SIG-M5 treated with dmso at 0.1 percent for 504 hours (cell line): ENCODE data around the gene BICD2.

Source experiments
- DNase-seq: peaks from one replicate; lab custom pipeline; 2025; ENCODE audit not compliant: unreplicated experiment; lab: John Stamatoyannopoulos, UW

The BICD2 gene

GRCh38 chr9:92716557-92716956 lies 48.1 kb downstream of the BICD2 start:
- peak; percentile 12 for DNase-seq

- no peak for DNase-seq
Observed at GRCh38 chr9:92715488-92716231, 49.0 kb downstream of the BICD2 start.

DNA sequence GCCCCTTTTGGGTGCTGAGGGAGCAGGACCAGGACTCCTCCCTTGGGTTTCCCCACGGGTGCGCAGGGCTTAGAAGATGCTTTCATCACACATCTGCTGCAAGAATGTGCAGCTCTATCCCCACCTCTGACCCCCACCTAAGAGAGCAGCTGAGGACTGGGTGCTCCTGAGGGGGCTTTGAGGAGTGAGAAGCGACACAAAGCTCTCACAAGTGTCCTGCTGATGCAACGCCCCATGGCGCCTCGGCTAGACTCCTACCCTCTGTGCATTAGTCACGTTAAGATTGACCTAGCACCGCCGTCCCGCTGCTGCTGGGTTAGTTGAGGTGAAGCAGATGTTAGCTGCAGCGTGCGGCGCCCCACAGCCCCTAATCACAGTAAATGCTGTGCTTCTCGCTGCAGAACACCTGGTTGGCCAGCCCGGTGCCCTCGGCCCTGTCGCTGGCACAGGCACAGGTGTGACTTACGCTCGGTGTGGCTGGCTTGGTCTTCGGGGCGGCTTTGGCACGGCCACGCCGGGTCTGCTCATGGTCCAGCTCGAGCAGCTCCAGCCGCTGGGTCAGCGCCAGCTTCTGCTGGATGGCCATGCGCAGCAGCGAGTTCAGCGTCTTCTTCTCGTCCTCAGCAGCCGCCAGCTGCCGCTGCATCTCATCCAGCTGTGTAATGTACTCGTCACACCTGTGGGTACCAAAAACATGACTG lies 49.7 kb downstream of the BICD2 start:
- no peak for DNase-seq

DNA sequence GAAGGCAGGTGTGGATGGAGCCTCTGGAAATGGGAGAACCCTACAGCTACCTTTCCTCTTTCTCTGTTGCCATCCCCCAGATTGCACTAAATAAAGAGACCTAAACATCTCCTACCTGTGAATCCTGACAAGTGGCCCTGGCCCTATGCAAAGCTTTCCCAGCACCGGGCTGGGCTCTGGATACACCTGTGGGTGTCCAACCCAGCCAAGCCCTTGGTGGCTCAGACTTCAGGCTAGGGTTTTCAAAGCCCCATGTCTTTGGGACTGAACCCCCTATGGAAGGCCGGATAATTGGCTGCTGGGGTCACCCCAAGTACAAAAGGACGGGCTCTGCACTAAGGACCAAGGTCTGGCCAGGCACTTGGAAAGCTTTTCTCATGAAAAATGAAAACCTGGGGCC lies 50.6 kb downstream of the BICD2 start:
- DNase-seq: no peak

DNA sequence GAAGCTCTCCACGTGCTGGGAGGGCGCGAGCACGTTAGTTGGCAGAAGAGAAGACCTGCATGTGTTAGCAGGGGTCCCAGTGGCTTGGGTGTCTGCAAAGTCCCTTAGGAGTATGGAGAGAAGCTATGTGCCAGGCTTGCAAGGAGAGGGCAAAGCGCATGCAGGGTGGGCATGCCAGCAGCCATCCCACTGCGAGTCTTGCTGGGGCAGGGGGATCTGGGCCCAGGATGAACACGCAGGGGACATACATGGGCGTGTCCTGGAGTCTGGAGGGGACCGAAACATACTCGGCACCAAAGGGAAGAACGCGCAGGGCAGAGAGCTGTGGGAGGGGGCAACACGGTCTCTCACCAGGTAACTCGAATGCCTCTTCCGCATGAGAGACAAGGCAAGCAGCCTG lies 51.1 kb downstream of the BICD2 start:
- DNase-seq: no peak

GRCh38 chr9:92712767-92713166 lies 51.9 kb downstream of the BICD2 start:
- no peak for DNase-seq

GRCh38 chr9:92711844-92712243 lies 52.8 kb downstream of the BICD2 start:
- DNase-seq: no peak

DNA sequence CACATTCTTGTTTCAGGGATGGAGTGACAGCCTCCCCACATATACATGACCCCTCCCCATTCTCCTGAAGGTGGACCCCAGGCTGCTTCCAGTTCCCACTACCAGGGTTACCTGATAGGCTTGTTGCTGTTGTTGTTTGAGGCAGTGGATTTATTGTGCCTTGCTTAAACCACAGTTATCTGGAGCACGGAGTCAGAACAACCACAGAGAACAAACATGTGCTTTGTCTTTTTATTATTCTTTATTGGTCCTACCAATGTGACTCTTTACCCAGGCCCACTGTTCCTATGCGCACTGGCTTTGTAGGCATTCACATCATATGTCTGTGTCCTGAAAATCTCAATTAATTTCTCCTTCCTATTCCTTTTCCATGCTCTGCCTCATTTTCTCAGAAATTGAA lies 53.5 kb downstream of the BICD2 start:
- no peak for DNase-seq

GRCh38 chr9:92710368-92710767 lies 54.3 kb downstream of the BICD2 start:
- no peak for DNase-seq

DNA sequence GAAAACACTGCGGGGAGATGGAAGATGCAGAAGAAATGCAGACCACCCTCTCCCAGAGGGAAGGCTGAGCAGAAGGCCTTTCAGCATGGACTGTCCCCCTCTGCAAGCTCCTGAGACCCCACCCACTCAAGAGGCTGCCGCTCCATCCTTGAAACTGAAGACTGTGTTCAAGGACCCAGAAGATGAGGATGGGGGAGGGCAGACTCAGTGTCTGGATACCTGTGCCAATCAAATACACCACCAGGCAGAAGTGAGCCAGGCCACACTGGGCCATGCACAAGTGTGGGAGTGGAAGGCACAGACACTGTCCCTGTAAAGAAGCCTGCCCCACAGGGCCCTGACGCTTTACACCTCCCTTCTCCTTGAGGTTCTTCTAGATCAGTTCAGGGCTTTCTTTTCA lies 54.7 kb downstream of the BICD2 start:
- DNase-seq: no peak

- DNase-seq: no peak
Observed at GRCh38 chr9:92709240-92709639, 55.4 kb downstream of the BICD2 start.

DNA sequence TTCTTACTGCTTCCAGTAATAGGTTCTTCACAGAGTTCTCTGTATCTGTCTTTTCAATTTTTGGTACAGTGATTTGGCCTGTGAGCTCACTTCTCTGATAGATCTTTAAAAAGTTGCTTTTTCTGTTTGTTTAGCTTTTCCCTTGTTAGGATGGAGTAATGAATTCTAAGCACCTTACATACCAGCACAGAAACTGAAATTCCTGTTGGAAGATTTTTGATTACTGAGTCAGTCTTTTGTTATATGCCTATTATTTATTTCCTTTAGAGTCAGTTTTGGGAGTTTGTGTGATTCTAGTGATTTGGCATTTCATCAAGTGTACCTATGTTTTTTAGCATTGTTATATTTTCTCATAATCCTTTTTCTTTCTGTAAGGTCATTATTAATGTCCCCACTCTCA lies 57.1 kb downstream of the BICD2 start:
- DNase-seq: no peak

DNA sequence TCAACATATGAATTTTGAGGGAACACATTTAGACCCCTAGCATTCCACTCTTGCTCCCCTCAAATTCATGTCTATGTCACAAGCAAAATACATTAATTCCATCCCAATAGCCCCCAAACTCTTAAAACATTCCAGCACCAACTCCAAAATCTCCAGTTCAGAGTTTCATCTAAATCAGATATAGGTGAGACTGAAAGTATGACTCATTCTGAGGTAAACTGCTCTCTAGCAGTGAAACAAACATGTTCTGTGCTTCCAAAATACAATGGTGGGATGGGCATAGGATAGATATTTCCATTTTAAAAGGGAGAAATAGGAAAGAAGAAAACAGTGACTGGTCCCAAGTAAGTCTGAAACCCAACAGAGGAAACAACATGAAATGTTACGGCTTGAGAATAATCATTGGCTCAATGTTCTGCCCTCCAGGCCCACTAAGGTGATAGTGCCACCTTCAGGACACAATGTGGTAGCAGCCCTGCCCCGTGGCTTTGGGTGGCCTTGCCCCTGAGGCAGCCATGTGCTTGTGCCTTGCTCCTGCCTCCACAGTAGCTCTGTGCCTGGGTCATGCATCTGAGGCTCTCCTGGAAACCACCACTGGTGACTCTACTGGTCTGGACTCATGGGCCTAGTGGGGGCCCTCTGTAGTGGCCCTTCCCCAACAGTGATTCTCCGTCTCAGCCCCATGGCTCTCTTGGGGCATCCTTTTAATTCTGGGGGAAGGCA lies 58.3 kb downstream of the BICD2 start:
- DNase-seq: peak; percentile 49

DNA sequence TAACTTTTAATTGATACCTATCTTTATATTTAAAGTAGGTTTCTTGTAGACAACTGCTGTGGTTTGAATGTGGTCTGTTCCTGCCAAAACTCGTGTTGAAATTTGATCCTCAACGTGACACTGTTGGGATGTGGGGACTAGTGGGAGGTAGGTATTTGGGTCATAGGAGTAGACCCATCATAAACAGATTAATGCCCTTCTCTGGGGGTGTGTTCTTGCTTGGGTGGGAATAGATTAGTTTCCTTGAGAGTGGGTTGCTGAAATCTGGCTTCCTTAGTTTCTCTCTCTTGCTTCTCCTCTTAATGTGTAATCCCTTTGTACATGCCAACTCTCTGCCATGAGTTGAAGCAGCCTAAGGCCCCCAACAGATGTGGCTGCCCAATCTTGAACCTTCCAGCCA lies 60.1 kb downstream of the BICD2 start:
- DNase-seq: no peak

DNA sequence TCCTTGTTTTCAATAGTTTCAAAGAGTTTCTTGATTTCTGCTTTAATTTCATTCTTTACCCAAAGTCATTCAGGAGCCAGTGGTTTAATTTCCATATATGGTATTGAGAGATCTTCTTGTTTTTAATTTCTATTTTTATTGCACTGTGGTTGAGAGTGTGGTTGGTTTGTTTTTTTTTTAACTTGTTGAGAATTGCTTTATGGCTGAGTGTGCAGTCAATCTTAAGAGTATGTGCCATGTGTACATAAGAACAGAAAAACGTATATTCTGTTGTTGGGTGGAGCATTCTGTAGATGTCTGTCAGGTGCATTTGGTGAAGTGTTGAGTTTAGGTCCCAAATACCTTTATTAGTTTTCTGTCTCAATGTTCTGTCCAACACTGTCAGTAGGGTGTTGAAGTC lies 68.0 kb downstream of the BICD2 start:
- DNase-seq: no peak

DNA sequence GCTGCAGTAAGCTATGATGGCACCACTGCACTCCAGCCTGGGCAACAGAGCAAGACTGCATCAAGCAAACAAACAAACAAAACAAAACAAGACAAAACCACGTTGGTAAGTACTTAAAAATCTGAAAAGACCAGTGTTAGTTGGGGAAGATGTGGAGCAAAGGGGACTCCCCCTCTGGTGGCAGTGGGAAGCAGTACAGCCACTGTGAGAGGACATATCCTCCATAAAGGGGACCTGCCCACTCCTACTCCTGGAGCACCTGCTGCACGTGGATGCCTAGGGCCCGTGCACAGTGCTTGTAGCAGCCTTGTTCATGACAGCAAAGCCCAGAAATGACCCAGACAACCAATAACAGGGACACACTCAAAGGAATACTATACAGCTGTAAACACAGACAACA lies 77.7 kb downstream of the BICD2 start:
- DNase-seq: peak; percentile 34

- DNase-seq: no peak
Observed at GRCh38 chr9:92685022-92685421, 79.6 kb downstream of the BICD2 start.

DNA sequence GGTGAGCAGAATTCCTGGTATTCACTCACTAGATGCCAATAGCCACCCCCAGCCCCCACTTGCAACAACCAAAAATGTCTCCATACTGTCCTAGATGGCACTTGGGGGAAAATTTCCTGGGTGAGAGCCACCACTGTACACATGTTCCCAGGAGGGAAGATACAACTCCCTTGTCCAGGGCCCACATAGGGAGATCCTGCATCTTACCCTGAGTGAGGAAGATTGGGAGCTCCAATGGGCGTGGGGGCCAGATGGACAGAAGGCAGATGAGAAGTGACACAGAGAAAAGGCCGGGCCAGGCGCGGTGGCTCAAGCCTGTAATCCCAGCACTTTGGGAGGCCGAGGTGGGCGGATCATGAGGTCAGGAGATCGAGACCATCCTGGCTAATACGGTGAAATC lies 82.4 kb downstream of the BICD2 start:
- no peak for DNase-seq

GRCh38 chr9:92680166-92681119 lies 84.2 kb downstream of the BICD2 start:
- no peak for DNase-seq

DNA sequence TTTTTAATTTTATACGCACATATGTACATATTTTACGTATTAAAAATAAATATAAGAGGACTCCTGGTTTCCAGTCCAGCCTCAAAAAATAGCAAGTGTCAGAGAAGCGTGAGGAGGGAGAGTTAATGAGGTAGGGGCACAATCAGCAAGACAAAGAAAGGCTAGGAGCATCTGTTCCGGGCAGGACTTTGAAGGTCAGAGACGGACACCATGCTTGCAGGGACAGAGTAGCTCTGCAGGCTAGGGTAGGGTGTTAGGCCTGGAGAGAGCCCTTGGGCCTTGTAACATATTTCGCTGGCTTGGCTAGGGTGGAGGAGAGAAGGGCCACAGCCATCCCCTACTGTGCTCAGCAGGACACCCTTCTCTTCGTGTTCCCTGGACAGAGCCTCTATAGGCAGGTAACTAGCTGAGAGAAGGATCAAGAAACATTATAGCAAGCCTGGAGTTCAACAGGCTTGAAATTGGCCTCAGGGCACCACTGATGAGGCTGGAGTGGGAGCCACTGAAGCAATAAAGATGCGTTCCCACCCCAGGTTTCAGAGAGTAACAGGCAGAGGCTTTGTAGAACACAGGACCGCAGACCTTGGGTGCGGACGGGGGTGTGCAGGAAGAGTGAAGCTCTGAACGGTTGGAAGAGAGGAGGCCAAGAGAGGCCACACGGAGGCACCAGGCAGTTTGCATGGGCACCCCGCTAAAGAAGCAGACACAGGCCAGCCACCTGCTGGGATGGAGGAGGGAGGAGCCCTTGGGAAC lies 85.0 kb downstream of the BICD2 start:
- DNase-seq: no peak
